Stimulated activated CD4-positive, alpha-beta T cell treated with anti-CD3 and anti-CD28 coated beads, Interleukin-4, amount 100 ng/mL, for 4 hours (primary cell): ENCODE results near the gene SIPA1L2.

Experiments used
- DNase-seq, 2 experiments: peaks; one replicate each; pipeline ENCODE4 v3.0.0-alpha.2; 2020

Gene SIPA1L2

DNA sequence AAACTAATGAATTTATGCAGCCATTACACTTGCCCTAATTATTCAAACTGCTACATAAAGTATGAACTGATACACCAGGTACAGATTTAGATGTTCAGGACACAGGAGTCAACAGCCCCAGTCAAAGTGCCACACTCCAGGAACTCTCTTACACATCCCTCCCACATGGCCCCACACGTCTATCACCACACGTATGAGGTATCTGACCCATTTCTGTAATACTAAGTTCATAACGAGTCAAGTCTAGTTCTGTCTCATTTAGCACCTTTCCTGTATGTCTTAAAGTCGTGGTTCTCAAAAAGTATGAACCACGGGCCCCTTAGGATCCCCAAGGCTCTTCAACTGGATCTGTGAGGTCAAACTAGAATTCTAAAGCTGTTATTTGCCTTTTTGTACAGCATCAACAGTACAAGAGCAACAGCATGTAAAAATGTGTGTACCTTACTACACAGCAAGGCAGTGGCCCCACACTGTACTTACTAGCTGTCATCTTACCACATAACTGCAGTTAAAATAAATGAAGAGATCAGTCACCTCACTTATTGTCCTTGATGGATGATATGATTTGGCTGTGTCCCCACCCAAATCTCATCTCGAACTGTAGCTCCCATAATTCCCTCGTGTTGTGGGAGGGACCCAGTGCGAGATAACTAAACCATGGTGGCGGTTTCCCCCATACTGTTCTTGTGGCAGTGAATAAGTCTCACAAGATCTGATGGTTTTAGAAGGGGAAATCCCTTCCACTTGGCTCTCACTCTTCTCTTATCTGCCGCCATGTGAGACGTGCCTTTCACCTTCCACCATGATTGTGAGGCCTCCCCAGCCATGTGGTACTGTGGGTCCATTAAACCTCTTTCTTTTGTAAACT lies 42.6 kb downstream of the SIPA1L2 start:
- DNase-seq: no peak

DNA sequence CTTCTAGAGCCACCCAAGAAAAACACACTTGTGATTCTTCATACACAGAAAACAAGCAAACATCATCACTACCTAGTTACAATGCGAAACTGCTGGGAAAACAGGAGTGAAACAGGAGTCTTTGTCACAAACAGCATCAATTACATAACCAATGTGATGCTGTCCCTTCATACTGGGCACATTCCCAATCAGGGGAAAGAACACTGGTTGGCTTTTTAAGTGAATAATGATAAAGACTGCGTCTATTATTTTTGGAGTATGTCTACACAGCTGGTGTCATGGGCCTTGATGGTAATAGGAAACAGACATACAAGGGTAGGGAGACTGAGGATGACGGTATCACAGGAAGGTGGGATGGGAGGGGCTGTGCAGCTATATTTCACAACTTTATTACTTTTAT lies 43.3 kb downstream of the SIPA1L2 start:
- DNase-seq: no peak

DNA sequence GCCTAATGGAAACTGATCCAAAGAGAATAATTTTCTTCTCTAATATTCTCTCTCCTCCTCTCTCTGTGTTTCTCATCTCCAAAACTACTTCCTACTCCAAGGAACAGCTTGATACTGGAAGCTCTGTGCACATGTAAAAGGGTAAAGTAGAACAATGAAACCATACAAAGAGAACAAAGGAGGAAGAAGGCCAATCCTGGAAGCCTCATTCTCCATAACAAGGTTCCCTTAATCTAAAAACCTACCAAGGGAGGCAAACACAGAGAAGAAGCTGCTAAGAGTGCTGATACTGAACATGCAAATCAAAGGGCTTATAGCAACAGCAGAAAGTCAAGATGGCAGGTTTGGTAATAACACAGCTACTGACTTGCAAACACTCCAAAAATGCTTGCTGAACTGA lies 44.4 kb downstream of the SIPA1L2 start:
- DNase-seq: no peak

DNA sequence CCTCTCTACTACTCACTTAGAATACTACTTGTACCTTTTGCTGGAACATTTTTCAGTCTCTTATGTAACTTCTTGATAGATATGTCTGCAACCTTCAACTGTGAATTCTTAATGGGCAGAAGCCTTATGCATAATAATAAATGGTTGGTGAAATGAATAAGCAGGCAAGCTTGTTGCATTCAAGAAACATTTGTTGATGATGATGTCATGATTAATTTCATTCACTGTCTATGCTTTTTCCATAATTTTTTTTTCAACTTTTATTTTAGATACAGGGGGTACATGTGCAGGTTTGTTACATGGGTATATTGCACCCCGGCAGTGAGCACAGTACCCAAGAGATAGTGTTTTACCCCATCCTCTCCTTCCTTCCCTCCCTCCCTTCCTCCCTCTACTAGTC lies 48.0 kb downstream of the SIPA1L2 start:
- no peak for DNase-seq
